Adrenal gland (tissue), 5 donors: Measurements from ENCODE around the gene ARFGAP1.

ENCODE experiments used
- POLR2A ChIP-seq, 2 donors: fragments of 450-650 bp; IDR thresholded peaks; one replicate each; pipeline ENCODE4 v1.6.1; 2017; ENCODE audit warnings: antibody characterized with exemption in 2 of 2, mild to moderate bottlenecking in 2 of 2, moderate library complexity in 1 of 2
- TF ChIP-seq, protein P1 (sequence below), 6 experiments: fragments of 450-650 bp in 4 of 6; fragments of 200-600 bp in 2 of 6; sonication (generic) in 1 of 6; IDR thresholded peaks; 1 replicate in 5 of 6; 2 replicates in 1 of 6; pipeline versions ENCODE4 v1.5.1 to v1.8.0; 2016 to 2021; ENCODE audit warnings: antibody characterized with exemption in 6 of 6, mild to moderate bottlenecking in 2 of 6, moderate library complexity in 1 of 6
- donor health status: DM: no; HTN: no; CAD: no.

DNA sequence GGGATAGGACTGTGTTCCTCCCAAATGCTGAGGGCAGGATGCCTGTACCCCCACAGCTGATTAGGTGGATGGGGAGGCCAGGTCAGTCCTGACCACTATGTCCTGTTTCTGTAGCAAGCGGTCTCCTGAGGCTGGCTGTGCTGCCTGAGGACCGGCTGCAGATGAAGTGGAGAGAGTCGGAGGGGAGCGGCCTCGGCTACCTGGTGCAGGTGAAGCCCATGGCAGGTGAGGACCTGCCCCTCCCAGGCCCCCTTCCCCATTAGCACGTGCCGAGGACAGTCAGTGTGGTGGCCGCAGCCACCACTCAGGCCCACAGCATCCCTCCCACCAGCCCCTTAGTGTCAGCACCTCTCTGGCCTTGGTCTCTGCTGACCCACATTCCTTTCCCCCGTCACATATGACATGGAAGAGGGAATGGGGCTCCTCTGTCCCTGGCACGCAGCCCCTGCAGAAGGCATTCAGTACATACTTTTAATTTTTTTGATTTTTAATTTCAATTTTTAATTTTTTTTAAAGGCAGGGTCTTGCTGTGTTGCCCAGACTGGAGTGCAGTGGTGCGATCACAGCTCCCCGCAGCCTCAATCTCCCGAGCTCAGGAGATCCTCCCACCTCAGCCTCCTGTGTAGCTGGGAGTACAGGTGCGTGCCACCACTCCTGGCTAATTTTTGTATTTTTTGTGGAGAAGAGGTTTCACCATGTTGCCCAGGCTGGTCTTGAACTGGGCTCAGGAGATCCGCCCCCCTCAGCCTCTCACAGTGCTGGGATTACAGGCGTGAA lies 25.4 kb downstream of the ARFGAP1 start:
- TF ChIP-seq, protein P1, sequence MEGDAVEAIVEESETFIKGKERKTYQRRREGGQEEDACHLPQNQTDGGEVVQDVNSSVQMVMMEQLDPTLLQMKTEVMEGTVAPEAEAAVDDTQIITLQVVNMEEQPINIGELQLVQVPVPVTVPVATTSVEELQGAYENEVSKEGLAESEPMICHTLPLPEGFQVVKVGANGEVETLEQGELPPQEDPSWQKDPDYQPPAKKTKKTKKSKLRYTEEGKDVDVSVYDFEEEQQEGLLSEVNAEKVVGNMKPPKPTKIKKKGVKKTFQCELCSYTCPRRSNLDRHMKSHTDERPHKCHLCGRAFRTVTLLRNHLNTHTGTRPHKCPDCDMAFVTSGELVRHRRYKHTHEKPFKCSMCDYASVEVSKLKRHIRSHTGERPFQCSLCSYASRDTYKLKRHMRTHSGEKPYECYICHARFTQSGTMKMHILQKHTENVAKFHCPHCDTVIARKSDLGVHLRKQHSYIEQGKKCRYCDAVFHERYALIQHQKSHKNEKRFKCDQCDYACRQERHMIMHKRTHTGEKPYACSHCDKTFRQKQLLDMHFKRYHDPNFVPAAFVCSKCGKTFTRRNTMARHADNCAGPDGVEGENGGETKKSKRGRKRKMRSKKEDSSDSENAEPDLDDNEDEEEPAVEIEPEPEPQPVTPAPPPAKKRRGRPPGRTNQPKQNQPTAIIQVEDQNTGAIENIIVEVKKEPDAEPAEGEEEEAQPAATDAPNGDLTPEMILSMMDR (IDR thresholded peaks at IDR 0.05): no peak
- no peak for TF ChIP-seq POLR2A (IDR thresholded peaks at IDR 0.05)
